A673 (cell line): ENCODE data around the gene DHRS1.

ENCODE experiments used
- CTCF ChIP-seq: fragments of 300-800, 200-600 bp; sonication (generic); conservative IDR thresholded peaks from 2 replicates; pipeline ENCODE4 v1.5.1; 2017; ENCODE audit warnings: low read depth, mild to moderate bottlenecking, antibody characterized with exemption, low read length, moderate library complexity, mixed read lengths
- EZH2 ChIP-seq: fragments of 200-600 bp; sonication (generic); IDR thresholded peaks from 2 replicates; pipeline ENCODE4 v1.6.1; 2017; ENCODE audit warnings: borderline replicate concordance, low read depth, mild to moderate bottlenecking, mixed read lengths, antibody characterized with exemption, low read length; ENCODE audit not compliant: poor library complexity, severe bottlenecking

- TF ChIP-seq CTCF (no peak), EZH2 (no peak)
Measured at GRCh38 chr14:24304019-24304387, 4.4 kb upstream of the DHRS1 start.
